ENCODE data around the gene STX2. TPM values are rescaled to one million over a fixed set of nuclear protein-coding genes. Genes with fewer than 3 reads are reported as not detected.

Gene STX2
- polyA plus RNA-seq, 1 donor (not counting 4 experiments of a cell fraction or from before 2014, with no cell fraction given), result 24.1 TPM

GRCh38 chr12:130742716-130743115 is 96.3 kb downstream of the STX2 start:
- Histone ChIP-seq H3K79me2 (ENCODE audit: control insufficient read depth, insufficient read depth, low read length) (no peaks in the 10 kb centered on the region), H3K4me3 (ENCODE audit: control insufficient read depth in 2 of 3, extremely low read depth in 1 of 3, insufficient read depth in 2 of 3, low read depth in 1 of 3, low read length in 3 of 3) (no peak overlapping the region), H3K4me2 (ENCODE audit: control insufficient read depth, extremely low read depth, insufficient read depth, low read depth, low read length) (no peak overlapping the region), H4K20me1 (ENCODE audit: control insufficient read depth, extremely low read depth, insufficient read depth, low read length) (no peaks in the 10 kb centered on the region), H3K36me3 (ENCODE audit: control insufficient read depth in 2 of 2, extremely low read depth in 1 of 2, insufficient read depth in 2 of 2, low read length in 2 of 2) (no peaks in the 10 kb centered on the region), H3K27ac (ENCODE audit: control insufficient read depth, insufficient read depth, low read length) (no peak overlapping the region), H3K9ac (ENCODE audit: control insufficient read depth, extremely low read depth, insufficient read depth, low read length) (no peak overlapping the region), H3K27me3 (ENCODE audit: control insufficient read depth, extremely low read depth, insufficient read depth, low read length) (no peaks in the 10 kb centered on the region), H3K4me1 (ENCODE audit: control insufficient read depth, extremely low read depth, insufficient read depth, low read length) (no peaks in the 10 kb centered on the region), H3K9me3 (ENCODE audit: control insufficient read depth, low read depth, low read length) (no peaks in the 10 kb centered on the region), H3K9me1 (ENCODE audit: control insufficient read depth, extremely low read depth, insufficient read depth, low read length) (no peaks in the 10 kb centered on the region), H2AFZ (ENCODE audit: control insufficient read depth, low read length) (no peak overlapping the region)
- dilution Hi-C loops (cut with MboI; ENCODE audit: extremely low pct_ligation_motif_present, low sequenced_read_pairs), result loop anchor here (25.0 kb wide), 1 partner anchor 355 kb away; no protein-coding TSS in a partner anchor
- TF ChIP-seq CTCF (optimal IDR thresholded peaks at IDR 0.05 in 1 of 3, IDR thresholded peaks at IDR 0.05 in 1 of 3, conservative IDR thresholded peaks at IDR 0.05 in 1 of 3; ENCODE audit: extremely low read depth in 1 of 3, insufficient read depth in 2 of 3, low read length in 3 of 3) (no peak), EZH2 (IDR thresholded peaks at IDR 0.05; ENCODE audit: low read length) (no peak)
- FAIRE-seq (no peak), DNase-seq (ENCODE audit: low read depth, low spot score) (no peak)

GRCh38 chr12:130742112-130742511 is 96.9 kb downstream of the STX2 start:
- FAIRE-seq (no peak), DNase-seq (ENCODE audit: low read depth, low spot score) (no peak)
- H3K4me1 ChIP-seq (ENCODE audit: control insufficient read depth, extremely low read depth, insufficient read depth, low read length), result no peaks in the 10 kb centered on the region
- H3K27ac ChIP-seq (ENCODE audit: control insufficient read depth, insufficient read depth, low read length), result no peak overlapping the region
- no peaks in the 10 kb centered on the region for H3K36me3 ChIP-seq (ENCODE audit: control insufficient read depth in 2 of 2, extremely low read depth in 1 of 2, insufficient read depth in 2 of 2, low read length in 2 of 2)
- dilution Hi-C loops (cut with MboI; ENCODE audit: extremely low pct_ligation_motif_present, low sequenced_read_pairs), result loop anchor here (25.0 kb wide), 1 partner anchor 355 kb away; no protein-coding TSS in a partner anchor
- no peaks in the 10 kb centered on the region for H3K79me2 ChIP-seq (ENCODE audit: control insufficient read depth, insufficient read depth, low read length)
- TF ChIP-seq CTCF (optimal IDR thresholded peaks at IDR 0.05 in 1 of 3, IDR thresholded peaks at IDR 0.05 in 1 of 3, conservative IDR thresholded peaks at IDR 0.05 in 1 of 3; ENCODE audit: extremely low read depth in 1 of 3, insufficient read depth in 2 of 3, low read length in 3 of 3), result no peak
- no peak for TF ChIP-seq EZH2 (IDR thresholded peaks at IDR 0.05; ENCODE audit: low read length)
- no peaks in the 10 kb centered on the region for H3K27me3 ChIP-seq (ENCODE audit: control insufficient read depth, extremely low read depth, insufficient read depth, low read length)
- no peaks in the 10 kb centered on the region for H4K20me1 ChIP-seq (ENCODE audit: control insufficient read depth, extremely low read depth, insufficient read depth, low read length)
- no peak overlapping the region for H3K4me2 ChIP-seq (ENCODE audit: control insufficient read depth, extremely low read depth, insufficient read depth, low read depth, low read length)
- H3K9me3 ChIP-seq (ENCODE audit: control insufficient read depth, low read depth, low read length), result no peaks in the 10 kb centered on the region
- H3K4me3 ChIP-seq (ENCODE audit: control insufficient read depth in 2 of 3, extremely low read depth in 1 of 3, insufficient read depth in 2 of 3, low read depth in 1 of 3, low read length in 3 of 3), result no peak overlapping the region
- H3K9ac ChIP-seq (ENCODE audit: control insufficient read depth, extremely low read depth, insufficient read depth, low read length), result no peak overlapping the region
- H3K9me1 ChIP-seq (ENCODE audit: control insufficient read depth, extremely low read depth, insufficient read depth, low read length), result no peaks in the 10 kb centered on the region
- no peak overlapping the region for H2AFZ ChIP-seq (ENCODE audit: control insufficient read depth, low read length)

Small RNAs within 50 kb of the gene (small RNA-seq; reads per million reads assigned to genes)
- 0 to 0.67 (median 0.25) reads per million in 3 experiments for gene RNU6-1077P (ENCODE audit: insufficient read length in 3 of 3, low read depth in 3 of 3, low replicate concordance in 1 of 3)

Other genes with a start within 250 kb of the STX2 start
- gene RIMBP2, start 123.0 kb downstream of the STX2 start, polyA plus RNA-seq, result 0.02 to 0.16 TPM (median 0.12 TPM) in 3 replicates
- 1,539 to 2,211 TPM (median 2,045 TPM) in 3 replicates for gene RAN, start 32.8 kb upstream of the STX2 start, polyA plus RNA-seq
- not detected in 3 replicates for gene ADGRD1, start 114.7 kb upstream of the STX2 start, polyA plus RNA-seq